Stimulated activated naive CD8-positive, alpha-beta T cell treated with anti-CD3 and anti-CD28 coated beads, Interleukin-15, amount 100 ng/mL, for 72 hours (primary cell): Measurements from ENCODE around the gene RAB20.
"Not testable (repeated sequence)": the region's sequence is repeated elsewhere in the genome, so short reads cannot be mapped to it uniquely, and the experiment has no call there.

Experiments used
- ATAC-seq: fragments of 150-1000 bp; cut with Tn5 transposase; 2 replicates; pipeline ENCODE4 v1.10.0; 2021; ENCODE audit warnings: mild to moderate bottlenecking, moderate library complexity
- DNase-seq, 2 donors: peaks; one replicate each; pipeline ENCODE4 v3.0.0; 2021 to 2022
- H3K27ac Mint-ChIP-seq, 2 donors: one replicate each; pipeline ENCODE4 v1.8.0; 2022; ENCODE audit warnings: mild to moderate bottlenecking in 2 of 2, mixed read lengths in 2 of 2, moderate library complexity in 2 of 2
- H3K27me3 Mint-ChIP-seq: one replicate; pipeline ENCODE4 v1.8.0; 2022; ENCODE audit warnings: mixed read lengths
- H3K4me1 Mint-ChIP-seq: one replicate; pipeline ENCODE4 v1.8.0; 2022; ENCODE audit warnings: mild to moderate bottlenecking, mixed read lengths
- H3K4me3 Mint-ChIP-seq, 2 donors: one replicate each; pipeline ENCODE4 v1.8.0; 2022; ENCODE audit warnings: mild to moderate bottlenecking in 2 of 2, mixed read lengths in 2 of 2, moderate library complexity in 1 of 2
- H3K9me3 Mint-ChIP-seq, 2 donors: one replicate each; pipeline ENCODE4 v1.8.0; 2022; ENCODE audit warnings: mixed read lengths in 2 of 2

Gene RAB20

GRCh38 chr13:110549795-110550160 is 11.7 kb downstream of the RAB20 start:
- Mint-ChIP-seq H3K27ac (no peak overlapping the region), H3K9me3 (peaks cover 3 to 7% of the 10 kb centered on the region in 2 donors), H3K27me3 (no peaks in the 10 kb centered on the region), H3K4me3 (no peak overlapping the region), H3K4me1 (no peaks in the 10 kb centered on the region)
- ATAC-seq (no peak), DNase-seq (no peak)

GRCh38 chr13:110548891-110549794 is 12.4 kb downstream of the RAB20 start:
- DNase-seq (no peak), ATAC-seq (no peak)
- Mint-ChIP-seq H3K9me3 (peaks cover 7% of the 10 kb centered on the region in 2 donors), H3K4me3 (no peak overlapping the region), H3K4me1 (no peaks in the 10 kb centered on the region), H3K27ac (no peak overlapping the region), H3K27me3 (no peaks in the 10 kb centered on the region)

GRCh38 chr13:110546926-110547325 is 14.6 kb downstream of the RAB20 start:
- H3K4me1 Mint-ChIP-seq = no peaks in the 10 kb centered on the region
- H3K27me3 Mint-ChIP-seq = no peaks in the 10 kb centered on the region
- ATAC-seq = no peak
- no peak overlapping the region for H3K27ac Mint-ChIP-seq
- DNase-seq = no peak
- no peak overlapping the region for H3K4me3 Mint-ChIP-seq
- H3K9me3 Mint-ChIP-seq = peaks cover 7% of the 10 kb centered on the region in 2 donors

- H3K4me1 Mint-ChIP-seq = no peaks in the 10 kb centered on the region
- no peak overlapping the region for H3K4me3 Mint-ChIP-seq
- H3K27me3 Mint-ChIP-seq = no peaks in the 10 kb centered on the region
- no peak overlapping the region for H3K27ac Mint-ChIP-seq
- DNase-seq (no peak), ATAC-seq (no peak)
- peaks cover 7% of the 10 kb centered on the region in 2 donors for H3K9me3 Mint-ChIP-seq
Measured at GRCh38 chr13:110546378-110546777, 15.1 kb downstream of the RAB20 start.

- Mint-ChIP-seq H3K27ac (no peak overlapping the region), H3K27me3 (no peaks in the 10 kb centered on the region), H3K9me3 (peaks cover 7% of the 10 kb centered on the region in 2 donors), H3K4me3 (no peak overlapping the region), H3K4me1 (peaks cover 7% of the 10 kb centered on the region)
- ATAC-seq (no peak), DNase-seq (no peak)
Measured at GRCh38 chr13:110542169-110542796, 19.2 kb downstream of the RAB20 start.

- Mint-ChIP-seq H3K27ac (no peak overlapping the region), H3K9me3 (peaks cover 7% of the 10 kb centered on the region in 2 donors), H3K4me3 (no peak overlapping the region), H3K27me3 (no peaks in the 10 kb centered on the region), H3K4me1 (peaks cover 10% of the 10 kb centered on the region)
- ATAC-seq = no peak
- no peak for DNase-seq
Measured at GRCh38 chr13:110541526-110541920, 20.0 kb downstream of the RAB20 start.

- H3K27me3 Mint-ChIP-seq = no peaks in the 10 kb centered on the region
- peaks cover 10% of the 10 kb centered on the region for H3K4me1 Mint-ChIP-seq
- ATAC-seq (no peak), DNase-seq (no peak)
- H3K27ac Mint-ChIP-seq = no peak overlapping the region
- peaks cover 7% of the 10 kb centered on the region in 2 donors for H3K9me3 Mint-ChIP-seq
- no peak overlapping the region for H3K4me3 Mint-ChIP-seq
Measured at GRCh38 chr13:110540871-110541525, 20.5 kb downstream of the RAB20 start.

- H3K27ac Mint-ChIP-seq = no peak overlapping the region
- no peak overlapping the region for H3K4me3 Mint-ChIP-seq
- no peaks in the 10 kb centered on the region for H3K27me3 Mint-ChIP-seq
- H3K4me1 Mint-ChIP-seq = peaks cover 16% of the 10 kb centered on the region
- H3K9me3 Mint-ChIP-seq = peaks cover 2 to 5% of the 10 kb centered on the region in 2 donors
- ATAC-seq = no peak
- no peak for DNase-seq
Measured at GRCh38 chr13:110539894-110540293, 21.6 kb downstream of the RAB20 start.

GRCh38 chr13:110538632-110539031 is 22.9 kb downstream of the RAB20 start:
- H3K27me3 Mint-ChIP-seq = no peaks in the 10 kb centered on the region
- no peak overlapping the region for H3K27ac Mint-ChIP-seq
- DNase-seq (no peak), ATAC-seq (no peak)
- H3K4me1 Mint-ChIP-seq = peaks cover 16% of the 10 kb centered on the region
- H3K9me3 Mint-ChIP-seq = no peaks in the 10 kb centered on the region
- no peak overlapping the region for H3K4me3 Mint-ChIP-seq

- Mint-ChIP-seq H3K4me1 (peaks cover 16% of the 10 kb centered on the region), H3K27ac (peak overlapping the region; percentile 14 to 19), H3K27me3 (no peaks in the 10 kb centered on the region), H3K4me3 (no peak overlapping the region), H3K9me3 (no peaks in the 10 kb centered on the region)
- DNase-seq (no peak), ATAC-seq (no peak)
Measured at GRCh38 chr13:110536006-110536693, 25.4 kb downstream of the RAB20 start.

- DNase-seq (no peak), ATAC-seq (no peak)
- peaks cover 16% of the 10 kb centered on the region for H3K4me1 Mint-ChIP-seq
- no peaks in the 10 kb centered on the region for H3K27me3 Mint-ChIP-seq
- H3K27ac Mint-ChIP-seq = no peak overlapping the region
- peak overlapping the region in 1 of 2 donors; percentile 18 for H3K4me3 Mint-ChIP-seq
- H3K9me3 Mint-ChIP-seq = no peaks in the 10 kb centered on the region
Measured at GRCh38 chr13:110535526-110535925, 26.0 kb downstream of the RAB20 start.

- H3K4me1 Mint-ChIP-seq = peaks cover 16% of the 10 kb centered on the region
- ATAC-seq (no peak), DNase-seq (no peak)
- H3K27me3 Mint-ChIP-seq = no peaks in the 10 kb centered on the region
- peak overlapping the region in 1 of 2 donors; percentile 76 for H3K27ac Mint-ChIP-seq
- H3K9me3 Mint-ChIP-seq = no peaks in the 10 kb centered on the region
- H3K4me3 Mint-ChIP-seq = no peak overlapping the region
Measured at GRCh38 chr13:110533771-110534670, 27.5 kb downstream of the RAB20 start.

GRCh38 chr13:110532258-110532657 is 29.3 kb downstream of the RAB20 start:
- DNase-seq, H3K27me3 Mint-ChIP-seq, H3K9me3 Mint-ChIP-seq, ATAC-seq, H3K27ac Mint-ChIP-seq, H3K4me1 Mint-ChIP-seq, H3K4me3 Mint-ChIP-seq: not testable (repeated sequence)

- H3K27me3 Mint-ChIP-seq = no peaks in the 10 kb centered on the region
- H3K27ac Mint-ChIP-seq = no peak overlapping the region
- no peaks in the 10 kb centered on the region for H3K9me3 Mint-ChIP-seq
- H3K4me3 Mint-ChIP-seq = no peak overlapping the region
- H3K4me1 Mint-ChIP-seq = peaks cover 8% of the 10 kb centered on the region
- ATAC-seq = no peak
- DNase-seq = no peak
Measured at GRCh38 chr13:110531671-110532083, 29.8 kb downstream of the RAB20 start.

GRCh38 chr13:110531100-110531499 is 30.4 kb downstream of the RAB20 start:
- DNase-seq = no peak
- no peak overlapping the region for H3K4me3 Mint-ChIP-seq
- peaks cover 1% of the 10 kb centered on the region for H3K27me3 Mint-ChIP-seq
- peaks cover 14% of the 10 kb centered on the region for H3K4me1 Mint-ChIP-seq
- H3K27ac Mint-ChIP-seq = no peak overlapping the region
- no peak for ATAC-seq
- H3K9me3 Mint-ChIP-seq = no peaks in the 10 kb centered on the region
